RWPE2 (cell line): ENCODE data around the gene TOM1L1.
A peak's percentile ranks its signal among the peaks of the same experiment; 100 is the strongest.

Experiments
- ATAC-seq: fragments of 200-7000 bp; cut with Tn5 transposase; 3 replicates; pipeline ENCODE4 v1.9.1; 2021; ENCODE audit warnings: low read depth
- DNase-seq: peaks from one replicate; pipeline ENCODE4 v3.0.0-alpha.2; 2020; ENCODE audit warnings: low spot score
- H3K27ac ChIP-seq: fragments of 450-650 bp; 2 replicates; pipeline ENCODE4 v1.5.1; 2017; ENCODE audit warnings: mild to moderate bottlenecking; ENCODE audit not compliant: poor library complexity, severe bottlenecking
- H3K27me3 ChIP-seq: fragments of 250-450 bp; sonication (Bioruptor Pico); 2 replicates; pipeline ENCODE4 v1.5.1; 2021; ENCODE audit warnings: mild to moderate bottlenecking, moderate library complexity; ENCODE audit not compliant: insufficient read depth, poor library complexity, severe bottlenecking
- H3K36me3 ChIP-seq: fragments of 250-450 bp; sonication (Bioruptor Pico); 2 replicates; pipeline ENCODE4 v1.5.1; 2020; ENCODE audit warnings: low read depth, mild to moderate bottlenecking, moderate library complexity
- H3K4me1 ChIP-seq: fragments of 250-450 bp; sonication (Bioruptor Pico); 2 replicates; pipeline ENCODE4 v1.5.1; 2021; ENCODE audit warnings: mild to moderate bottlenecking, moderate library complexity; ENCODE audit not compliant: insufficient read depth, poor library complexity, severe bottlenecking
- H3K4me3 ChIP-seq: fragments of 250-450 bp; sonication (Bioruptor Pico); 2 replicates; pipeline ENCODE4 v1.5.1; 2021; ENCODE audit warnings: mild to moderate bottlenecking, moderate library complexity; ENCODE audit not compliant: severe bottlenecking
- H3K9me3 ChIP-seq: fragments of 250-450 bp; sonication (Bioruptor Pico); 2 replicates; pipeline ENCODE4 v1.5.1; 2021; ENCODE audit warnings: mild to moderate bottlenecking, moderate library complexity; ENCODE audit not compliant: severe bottlenecking
- CTCF ChIP-seq: fragments of 450-650 bp; IDR thresholded peaks from one replicate; pipeline ENCODE4 v1.5.1; 2017; ENCODE audit warnings: mild to moderate bottlenecking, moderate library complexity; ENCODE audit not compliant: poor library complexity, severe bottlenecking

The TOM1L1 gene

GRCh38 chr17:54969658-54970572, 69.3 kb downstream of the TOM1L1 start:
- DNase-seq (no peak), ATAC-seq (no peak)
- H3K27me3 ChIP-seq = no peaks in the 10 kb centered on the region
- H3K4me1 ChIP-seq = no peaks in the 10 kb centered on the region
- no peak overlapping the region for H3K27ac ChIP-seq
- no peak for TF ChIP-seq CTCF
- peaks cover 12% of the 10 kb centered on the region for H3K36me3 ChIP-seq
- no peaks in the 10 kb centered on the region for H3K9me3 ChIP-seq
- peak overlapping the region; percentile 86 for H3K4me3 ChIP-seq

GRCh38 chr17:54971147-54971546, 70.5 kb downstream of the TOM1L1 start:
- Histone ChIP-seq H3K4me1 (no peaks in the 10 kb centered on the region), H3K9me3 (no peaks in the 10 kb centered on the region), H3K27me3 (no peaks in the 10 kb centered on the region), H3K27ac (no peak overlapping the region), H3K36me3 (no peaks in the 10 kb centered on the region; the same call in 1 of the 2 replicates), H3K4me3 (no peak overlapping the region)
- ATAC-seq (no peak), DNase-seq (no peak)
- no peak for TF ChIP-seq CTCF

GRCh38 chr17:54971901-54972300, 71.2 kb downstream of the TOM1L1 start:
- Histone ChIP-seq H3K4me3 (no peak overlapping the region), H3K27ac (no peak overlapping the region), H3K9me3 (no peaks in the 10 kb centered on the region), H3K27me3 (no peaks in the 10 kb centered on the region), H3K36me3 (no peaks in the 10 kb centered on the region), H3K4me1 (no peaks in the 10 kb centered on the region)
- ATAC-seq (no peak), DNase-seq (no peak)
- TF ChIP-seq CTCF = no peak

- Histone ChIP-seq H3K36me3 (no peaks in the 10 kb centered on the region), H3K4me3 (no peak overlapping the region), H3K27me3 (no peaks in the 10 kb centered on the region), H3K27ac (no peak overlapping the region), H3K9me3 (no peaks in the 10 kb centered on the region), H3K4me1 (no peaks in the 10 kb centered on the region)
- TF ChIP-seq CTCF = no peak
- DNase-seq (no peak), ATAC-seq (no peak)
Observed at GRCh38 chr17:54972406-54973138, 71.9 kb downstream of the TOM1L1 start.

- H3K9me3 ChIP-seq = peaks cover 4% of the 10 kb centered on the region
- no peaks in the 10 kb centered on the region for H3K36me3 ChIP-seq
- ATAC-seq (no peak), DNase-seq (no peak)
- no peak overlapping the region for H3K27ac ChIP-seq
- no peak overlapping the region for H3K4me3 ChIP-seq
- no peak for TF ChIP-seq CTCF
- H3K4me1 ChIP-seq = no peaks in the 10 kb centered on the region
- no peaks in the 10 kb centered on the region for H3K27me3 ChIP-seq
Observed at GRCh38 chr17:54974759-54975158, 74.1 kb downstream of the TOM1L1 start.
